ENCODE data around the gene GREM1.

Gene GREM1

DNA sequence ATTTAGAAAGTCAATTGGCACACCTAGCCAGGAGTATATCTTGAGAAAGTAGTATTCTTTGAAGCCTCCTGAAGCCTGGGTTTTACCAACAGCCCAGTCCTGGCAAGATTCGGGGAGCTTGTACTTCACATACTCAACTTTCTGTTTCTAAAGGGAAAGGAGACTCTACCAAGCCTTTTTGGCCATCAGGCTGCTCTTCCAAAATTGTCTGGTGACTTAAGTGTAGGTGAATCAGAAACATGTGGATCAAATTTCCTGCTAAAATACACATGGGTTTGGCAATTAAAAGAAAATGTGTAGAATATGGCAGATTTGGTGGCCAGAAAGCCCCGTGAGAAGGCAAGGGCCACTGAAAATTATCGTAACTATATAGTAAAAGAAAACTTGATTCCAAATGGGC is 15.9 kb upstream of the GREM1 start:
- no peaks in the 10 kb centered on the region for H3K9me3 ChIP-seq (ENCODE audit: control insufficient read depth, insufficient read depth, low read length)
- no peak overlapping the region for H3K4me3 ChIP-seq (ENCODE audit: low read depth, low read length)
- no peaks in the 10 kb centered on the region for H3K36me3 ChIP-seq (ENCODE audit: control insufficient read depth, insufficient read depth, low read length)
- no peak overlapping the region for H3K9ac ChIP-seq (ENCODE audit: low read depth, low read length)
- no peaks in the 10 kb centered on the region for H3K4me1 ChIP-seq (ENCODE audit: control insufficient read depth, insufficient read depth, low read length)
- H3K27me3 ChIP-seq (ENCODE audit: control insufficient read depth, insufficient read depth, low read length): no peaks in the 10 kb centered on the region

GRCh38 chr15:32704395-32704981 is 13.3 kb upstream of the GREM1 start:
- Histone ChIP-seq H3K36me3 (ENCODE audit: control insufficient read depth, insufficient read depth, low read length) (no peaks in the 10 kb centered on the region), H3K9me3 (ENCODE audit: control insufficient read depth, insufficient read depth, low read length) (no peaks in the 10 kb centered on the region), H3K4me3 (ENCODE audit: low read depth, low read length) (no peak overlapping the region), H3K9ac (ENCODE audit: low read depth, low read length) (no peak overlapping the region), H3K4me1 (ENCODE audit: control insufficient read depth, insufficient read depth, low read length) (no peaks in the 10 kb centered on the region), H3K27me3 (ENCODE audit: control insufficient read depth, insufficient read depth, low read length) (no peaks in the 10 kb centered on the region)

- Histone ChIP-seq H3K4me1 (ENCODE audit: control insufficient read depth, insufficient read depth, low read length) (no peaks in the 10 kb centered on the region), H3K9ac (ENCODE audit: low read depth, low read length) (no peak overlapping the region), H3K4me3 (ENCODE audit: low read depth, low read length) (no peak overlapping the region), H3K27me3 (ENCODE audit: control insufficient read depth, insufficient read depth, low read length) (no peaks in the 10 kb centered on the region), H3K9me3 (ENCODE audit: control insufficient read depth, insufficient read depth, low read length) (no peaks in the 10 kb centered on the region), H3K36me3 (ENCODE audit: control insufficient read depth, insufficient read depth, low read length) (no peaks in the 10 kb centered on the region)
These were observed 12.4 kb upstream of the GREM1 start for GRCh38 chr15:32705446-32705845.

GRCh38 chr15:32706704-32707103 is 11.1 kb upstream of the GREM1 start:
- Histone ChIP-seq H3K27me3 (ENCODE audit: control insufficient read depth, insufficient read depth, low read length) (no peaks in the 10 kb centered on the region), H3K9me3 (ENCODE audit: control insufficient read depth, insufficient read depth, low read length) (no peaks in the 10 kb centered on the region), H3K36me3 (ENCODE audit: control insufficient read depth, insufficient read depth, low read length) (no peaks in the 10 kb centered on the region), H3K9ac (ENCODE audit: low read depth, low read length) (no peak overlapping the region), H3K4me1 (ENCODE audit: control insufficient read depth, insufficient read depth, low read length) (no peaks in the 10 kb centered on the region), H3K4me3 (ENCODE audit: low read depth, low read length) (no peak overlapping the region)

GRCh38 chr15:32707436-32707835 is 10.4 kb upstream of the GREM1 start:
- no peaks in the 10 kb centered on the region for H3K9me3 ChIP-seq (ENCODE audit: control insufficient read depth, insufficient read depth, low read length)
- no peaks in the 10 kb centered on the region for H3K4me1 ChIP-seq (ENCODE audit: control insufficient read depth, insufficient read depth, low read length)
- no peak overlapping the region for H3K9ac ChIP-seq (ENCODE audit: low read depth, low read length)
- no peak overlapping the region for H3K4me3 ChIP-seq (ENCODE audit: low read depth, low read length)
- peaks cover 2% of the 10 kb centered on the region for H3K27me3 ChIP-seq (ENCODE audit: control insufficient read depth, insufficient read depth, low read length)
- H3K36me3 ChIP-seq (ENCODE audit: control insufficient read depth, insufficient read depth, low read length): no peaks in the 10 kb centered on the region

- no peak overlapping the region for H3K9ac ChIP-seq (ENCODE audit: low read depth, low read length)
- H3K4me1 ChIP-seq (ENCODE audit: control insufficient read depth, insufficient read depth, low read length): no peaks in the 10 kb centered on the region
- H3K36me3 ChIP-seq (ENCODE audit: control insufficient read depth, insufficient read depth, low read length): no peaks in the 10 kb centered on the region
- no peak overlapping the region for H3K4me3 ChIP-seq (ENCODE audit: low read depth, low read length)
- H3K27me3 ChIP-seq (ENCODE audit: control insufficient read depth, insufficient read depth, low read length): peaks cover 13% of the 10 kb centered on the region
- no peaks in the 10 kb centered on the region for H3K9me3 ChIP-seq (ENCODE audit: control insufficient read depth, insufficient read depth, low read length)
These were observed 8.3 kb upstream of the GREM1 start for GRCh38 chr15:32709295-32710033.

DNA sequence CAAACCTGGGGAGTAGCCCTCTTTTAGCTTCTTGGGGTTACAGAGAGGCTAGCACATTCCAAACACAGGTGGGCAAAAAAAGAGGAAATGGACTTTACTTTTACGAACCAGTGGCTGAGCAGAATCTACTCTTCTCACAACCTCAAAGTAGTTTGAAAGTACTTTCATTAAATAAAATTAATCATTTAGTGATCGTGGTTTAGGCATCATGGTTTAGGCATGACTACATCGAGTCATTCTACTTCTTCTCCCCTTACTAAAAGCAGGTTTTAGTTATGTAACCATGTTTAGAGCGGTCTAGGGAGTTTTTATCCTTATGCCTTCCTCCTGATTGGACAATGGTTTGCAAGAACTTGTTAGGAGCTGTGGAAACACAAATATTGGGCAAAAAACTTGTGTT is 2.5 kb upstream of the GREM1 start:
- H3K9me3 ChIP-seq (ENCODE audit: control insufficient read depth, insufficient read depth, low read length): no peaks in the 10 kb centered on the region

DNA sequence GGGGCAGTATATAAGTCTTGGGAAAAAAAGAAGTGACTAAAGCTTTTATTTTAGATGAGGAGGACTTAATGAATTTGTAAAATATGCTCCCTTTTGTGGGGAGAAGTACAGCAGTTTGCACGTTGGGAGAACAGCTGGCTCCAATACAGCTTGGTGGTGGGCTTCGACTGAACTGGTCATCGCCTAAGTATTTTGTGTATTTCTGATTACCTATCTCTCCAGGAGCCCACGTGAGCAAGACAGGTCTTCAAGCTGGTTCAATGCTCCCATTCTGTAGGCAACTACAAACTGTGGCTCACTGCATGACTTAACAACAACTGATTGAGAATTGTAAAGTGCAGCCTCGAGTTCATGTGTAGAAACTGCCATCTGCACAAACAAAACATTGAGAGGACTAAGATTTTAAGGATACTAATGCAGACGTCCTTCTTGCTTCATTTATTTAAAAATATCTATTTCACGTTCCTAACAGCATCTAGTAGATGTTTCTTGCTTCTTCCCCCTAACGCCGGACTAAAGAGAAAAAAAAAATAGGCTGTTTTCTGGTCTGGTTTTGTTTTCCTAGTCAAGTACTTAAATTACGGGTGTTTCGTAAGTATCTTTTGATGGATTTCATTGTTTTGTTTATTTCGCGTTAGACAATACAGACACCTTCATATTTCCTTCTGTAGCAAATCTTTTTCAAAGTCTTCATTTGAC is 1.4 kb upstream of the GREM1 start:
- H3K27me3 ChIP-seq (ENCODE audit: control insufficient read depth, insufficient read depth, low read length): peaks cover 79% of the 10 kb centered on the region
- no peaks in the 10 kb centered on the region for H3K9me3 ChIP-seq (ENCODE audit: control insufficient read depth, insufficient read depth, low read length)
- no peak overlapping the region for H3K9ac ChIP-seq (ENCODE audit: low read depth, low read length)
- H3K4me1 ChIP-seq (ENCODE audit: control insufficient read depth, insufficient read depth, low read length): peaks cover 2% of the 10 kb centered on the region
- no peaks in the 10 kb centered on the region for H3K36me3 ChIP-seq (ENCODE audit: control insufficient read depth, insufficient read depth, low read length)
- H3K4me3 ChIP-seq (ENCODE audit: low read depth, low read length): peak overlapping the region; percentile 59

More for the DNA sequence above, 2.5 kb upstream of the GREM1 start:
- no peak overlapping the region for H3K9ac ChIP-seq (ENCODE audit: low read depth, low read length)
- H3K4me3 ChIP-seq (ENCODE audit: low read depth, low read length): no peak overlapping the region
- H3K27me3 ChIP-seq (ENCODE audit: control insufficient read depth, insufficient read depth, low read length): peaks cover 68% of the 10 kb centered on the region
- peaks cover 2% of the 10 kb centered on the region for H3K4me1 ChIP-seq (ENCODE audit: control insufficient read depth, insufficient read depth, low read length)
- H3K36me3 ChIP-seq (ENCODE audit: control insufficient read depth, insufficient read depth, low read length): no peaks in the 10 kb centered on the region

DNA sequence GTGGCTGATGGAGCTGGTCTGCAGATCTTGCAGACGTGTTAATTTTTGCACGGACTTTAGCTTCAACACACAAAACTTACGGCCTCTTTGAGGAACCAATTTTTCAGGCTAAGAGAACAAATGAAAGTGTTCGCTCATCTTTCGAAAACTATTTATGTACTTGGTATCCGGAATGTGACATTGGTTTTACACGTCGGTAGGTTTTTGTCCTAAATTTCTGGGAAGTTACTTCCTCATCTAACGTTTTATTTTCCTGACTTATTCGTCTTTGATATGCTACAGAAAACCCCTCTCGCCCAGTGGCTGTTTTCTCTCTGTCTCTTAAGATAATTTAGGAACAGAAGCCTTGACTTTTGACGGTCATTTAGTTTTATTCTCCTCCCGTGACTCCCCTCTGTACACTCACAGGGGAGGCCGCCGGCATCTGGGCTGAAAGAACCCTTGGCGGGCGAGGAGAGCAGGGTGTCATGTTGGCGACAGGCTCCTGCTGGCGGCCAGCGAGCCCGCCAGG is 834 bp upstream of the GREM1 start:
- peaks cover 81% of the 10 kb centered on the region for H3K27me3 ChIP-seq (ENCODE audit: control insufficient read depth, insufficient read depth, low read length)
- no peaks in the 10 kb centered on the region for H3K36me3 ChIP-seq (ENCODE audit: control insufficient read depth, insufficient read depth, low read length)
- H3K9me3 ChIP-seq (ENCODE audit: control insufficient read depth, insufficient read depth, low read length): no peaks in the 10 kb centered on the region
- no peak overlapping the region for H3K9ac ChIP-seq (ENCODE audit: low read depth, low read length)
- peak overlapping the region; percentile 59 for H3K4me3 ChIP-seq (ENCODE audit: low read depth, low read length)
- H3K4me1 ChIP-seq (ENCODE audit: control insufficient read depth, insufficient read depth, low read length): peaks cover 2% of the 10 kb centered on the region

DNA sequence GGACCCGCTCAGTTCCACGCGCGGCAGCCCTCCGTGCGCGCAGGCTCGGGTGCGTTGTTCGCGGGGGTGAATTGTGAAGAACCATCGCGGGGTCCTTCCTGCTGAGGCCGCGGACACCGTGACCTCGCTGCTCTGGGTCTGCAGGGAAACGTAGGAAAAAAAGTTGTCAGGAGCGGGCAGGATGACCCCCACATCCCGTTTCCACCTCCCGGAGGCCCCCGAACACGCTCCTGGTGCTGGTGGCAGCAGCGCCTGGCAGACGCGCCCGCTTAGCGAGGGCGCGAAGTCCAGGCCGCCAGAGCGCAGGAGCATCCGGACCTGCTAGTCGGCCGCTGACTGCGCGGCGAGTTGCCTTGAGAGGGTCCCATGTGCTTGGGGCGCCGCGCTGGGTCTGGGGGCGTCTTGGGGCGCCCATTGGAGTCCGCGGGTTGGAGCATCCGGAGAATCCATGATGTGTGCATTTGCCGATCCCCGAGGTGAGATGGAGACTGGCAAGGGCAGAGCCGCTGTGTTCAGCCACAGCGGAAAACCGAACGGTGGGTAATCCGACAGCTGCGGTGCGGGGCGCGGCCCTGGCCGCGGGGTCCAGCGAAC is 520 bp downstream of the GREM1 start:
- H3K4me3 ChIP-seq (ENCODE audit: low read depth, low read length): peak overlapping the region; percentile 51
- H3K9me3 ChIP-seq (ENCODE audit: control insufficient read depth, insufficient read depth, low read length): no peaks in the 10 kb centered on the region
- peaks cover 2% of the 10 kb centered on the region for H3K4me1 ChIP-seq (ENCODE audit: control insufficient read depth, insufficient read depth, low read length)
- H3K36me3 ChIP-seq (ENCODE audit: control insufficient read depth, insufficient read depth, low read length): no peaks in the 10 kb centered on the region
- peaks cover 85% of the 10 kb centered on the region for H3K27me3 ChIP-seq (ENCODE audit: control insufficient read depth, insufficient read depth, low read length)
- no peak overlapping the region for H3K9ac ChIP-seq (ENCODE audit: low read depth, low read length)

DNA sequence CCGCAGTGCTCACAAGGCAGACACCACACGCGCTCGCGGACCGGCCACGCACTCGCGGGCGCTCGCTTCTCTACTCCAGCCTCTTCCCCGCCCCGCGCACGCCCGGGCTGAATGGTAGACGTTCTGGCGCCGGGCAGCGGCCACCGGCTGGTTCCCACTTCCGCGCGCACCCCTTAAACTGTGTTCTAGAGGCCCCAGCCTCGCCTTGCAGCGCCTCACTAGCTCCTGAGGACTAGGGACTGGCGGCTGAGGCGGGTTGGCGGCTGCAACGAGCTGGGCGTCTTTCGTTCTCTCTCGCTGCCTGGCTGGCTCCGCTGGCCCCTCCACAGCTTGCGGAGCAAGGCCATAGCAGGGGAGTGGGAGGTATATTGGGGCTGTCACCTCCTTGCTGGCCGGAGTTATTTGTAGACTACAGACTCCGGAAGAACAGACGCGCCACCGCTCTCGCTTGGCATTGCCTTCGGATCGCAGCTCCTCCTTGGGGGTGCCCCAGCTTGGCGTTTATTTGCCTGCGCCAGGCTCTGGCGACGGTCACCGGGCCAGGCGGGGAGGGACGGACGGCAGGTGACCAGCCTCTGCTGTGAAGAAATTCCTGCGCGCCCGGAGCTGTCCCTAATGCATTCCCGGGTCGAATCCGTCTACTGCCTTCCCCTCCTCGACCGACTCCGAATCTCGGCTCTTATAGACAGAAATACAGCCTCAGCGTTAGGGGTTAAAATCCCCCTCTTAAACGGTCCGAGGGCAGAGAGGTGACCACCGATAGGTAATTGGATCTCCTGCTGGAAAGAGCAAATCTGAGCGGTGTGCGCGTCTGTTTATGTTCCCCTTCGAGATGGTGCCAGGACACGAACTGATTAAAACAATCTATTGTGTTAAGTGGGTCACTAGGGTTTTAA is 1.3 kb downstream of the GREM1 start:
- peaks cover 83% of the 10 kb centered on the region for H3K27me3 ChIP-seq (ENCODE audit: control insufficient read depth, insufficient read depth, low read length)
- no peak overlapping the region for H3K9ac ChIP-seq (ENCODE audit: low read depth, low read length)
- no peaks in the 10 kb centered on the region for H3K9me3 ChIP-seq (ENCODE audit: control insufficient read depth, insufficient read depth, low read length)
- H3K36me3 ChIP-seq (ENCODE audit: control insufficient read depth, insufficient read depth, low read length): no peaks in the 10 kb centered on the region
- H3K4me3 ChIP-seq (ENCODE audit: low read depth, low read length): peak overlapping the region; percentile 51
- peaks cover 2% of the 10 kb centered on the region for H3K4me1 ChIP-seq (ENCODE audit: control insufficient read depth, insufficient read depth, low read length)

Data from iPS-15b (cell line).